ENCODE results near the gene ZNF438.
"Not testable (repeated sequence)": the region's sequence is repeated elsewhere in the genome, so short reads cannot be mapped to it uniquely, and the experiment has no call there.

ZNF438 gene

DNA sequence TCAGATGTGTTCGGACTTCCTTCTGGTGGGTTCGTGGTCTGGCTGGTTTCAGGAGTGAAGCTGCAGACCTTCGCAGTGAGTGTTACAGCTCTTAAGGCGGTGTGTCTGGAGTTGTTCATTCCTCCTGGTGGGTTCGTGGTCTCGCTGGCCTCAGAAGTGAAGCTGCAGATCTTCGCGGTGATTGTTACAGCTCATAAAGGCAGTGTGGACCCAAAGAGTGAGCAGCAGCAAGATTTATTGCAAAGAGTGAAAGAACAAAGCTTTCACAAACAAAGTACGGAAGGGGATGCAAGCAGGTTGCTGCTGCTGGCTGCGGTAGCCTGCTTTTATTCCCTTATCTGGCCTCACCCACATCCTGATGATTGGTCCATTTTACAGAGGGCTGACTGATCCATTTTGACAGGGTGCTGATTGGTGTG, 102.3 kb downstream of the ZNF438 start:
- not testable (repeated sequence) for DNase-seq

- DNase-seq: no peak
Observed at GRCh38 chr10:30928742-30929141, 102.9 kb downstream of the ZNF438 start.

- no peak for DNase-seq
Observed at GRCh38 chr10:30918651-30919050, 113.0 kb downstream of the ZNF438 start.

- DNase-seq: no peak
Observed at GRCh38 chr10:30917789-30918188, 113.9 kb downstream of the ZNF438 start.

DNA sequence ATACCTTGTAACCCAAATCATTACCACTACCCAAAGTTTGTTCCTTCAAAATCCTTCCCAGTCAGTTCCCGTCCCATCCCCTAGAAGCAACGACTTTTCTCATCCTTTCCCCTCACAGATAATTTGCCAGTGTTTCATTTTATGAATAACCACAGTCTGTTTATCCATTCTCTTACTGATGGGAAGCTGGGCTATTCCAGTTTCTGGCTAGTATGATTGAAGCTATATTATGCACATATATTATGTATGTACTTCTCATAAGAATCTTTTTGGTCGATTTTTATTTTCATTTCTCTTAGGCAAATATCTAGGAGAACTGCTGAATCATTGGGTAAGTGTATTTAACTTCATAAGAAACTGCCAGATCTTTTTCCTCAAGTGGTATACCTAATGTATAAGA, 114.6 kb downstream of the ZNF438 start:
- no peak for DNase-seq

GRCh38 chr10:30915146-30915545, 116.5 kb downstream of the ZNF438 start:
- no peak for DNase-seq

- no peak for DNase-seq
Observed at GRCh38 chr10:30911303-30911863, 120.3 kb downstream of the ZNF438 start.

DNA sequence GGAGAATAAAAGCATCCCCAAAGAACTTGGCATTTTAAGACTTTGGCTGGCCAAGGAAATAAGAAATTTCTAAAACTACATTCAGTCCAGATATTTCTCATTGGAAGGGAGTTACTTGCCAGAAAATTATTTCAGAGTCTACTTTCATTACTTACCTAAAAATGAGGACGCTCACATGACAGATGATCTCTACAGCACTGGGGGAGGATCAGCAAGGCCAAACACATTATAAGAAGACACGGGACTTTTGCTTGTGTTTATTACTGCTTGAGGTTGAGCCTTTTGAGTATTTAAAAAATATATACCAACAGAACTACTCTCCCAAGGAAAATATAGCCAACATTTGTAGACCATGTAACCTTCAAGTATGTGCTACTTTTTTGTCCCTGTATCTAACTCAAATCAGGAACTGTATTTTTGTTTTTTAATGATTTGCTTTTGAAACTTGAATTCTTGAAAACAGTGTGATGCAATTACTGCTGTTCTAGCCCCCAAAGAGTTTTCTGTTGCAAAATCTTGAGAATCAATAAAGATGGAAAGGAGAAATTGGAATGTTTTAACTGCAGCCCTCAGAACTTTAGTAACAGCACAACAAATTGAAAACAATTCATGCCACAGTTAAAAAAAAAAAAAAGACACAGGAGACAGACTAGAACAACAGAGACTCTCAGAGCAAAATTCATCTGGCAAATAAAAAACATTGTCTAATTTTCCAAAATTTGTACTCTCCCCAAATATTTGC, 128.1 kb downstream of the ZNF438 start:
- no peak for DNase-seq

- no peak for DNase-seq
Observed at GRCh38 chr10:30902621-30903396, 128.9 kb downstream of the ZNF438 start.

- DNase-seq: not testable (repeated sequence)
Observed at GRCh38 chr10:30901487-30901886, 130.2 kb downstream of the ZNF438 start.

GRCh38 chr10:30898964-30899363, 132.7 kb downstream of the ZNF438 start:
- no peak for DNase-seq

GRCh38 chr10:30897547-30897946, 134.1 kb downstream of the ZNF438 start:
- no peak for DNase-seq

- no peak for DNase-seq
Observed at GRCh38 chr10:30897048-30897447, 134.6 kb downstream of the ZNF438 start.

DNA sequence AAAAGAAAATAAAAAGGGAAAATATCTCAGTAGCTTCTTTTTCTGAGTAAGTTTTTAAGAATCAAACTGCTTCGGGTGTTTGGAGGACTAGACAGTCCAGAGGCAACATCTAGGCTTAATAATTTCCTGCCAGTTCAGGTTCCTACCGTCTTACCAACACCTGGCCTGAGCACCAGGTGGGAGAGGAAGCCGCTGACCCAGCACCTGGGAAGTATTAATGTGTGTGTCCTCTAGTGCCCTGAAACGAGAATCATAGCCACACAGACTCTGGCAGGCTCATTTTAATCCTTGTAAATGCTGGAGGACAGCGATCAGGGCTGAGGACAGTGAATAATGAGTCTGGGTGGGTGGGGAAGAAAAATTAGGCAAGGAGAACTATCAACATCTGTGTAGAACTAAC, 137.4 kb downstream of the ZNF438 start:
- DNase-seq: no peak

DNA sequence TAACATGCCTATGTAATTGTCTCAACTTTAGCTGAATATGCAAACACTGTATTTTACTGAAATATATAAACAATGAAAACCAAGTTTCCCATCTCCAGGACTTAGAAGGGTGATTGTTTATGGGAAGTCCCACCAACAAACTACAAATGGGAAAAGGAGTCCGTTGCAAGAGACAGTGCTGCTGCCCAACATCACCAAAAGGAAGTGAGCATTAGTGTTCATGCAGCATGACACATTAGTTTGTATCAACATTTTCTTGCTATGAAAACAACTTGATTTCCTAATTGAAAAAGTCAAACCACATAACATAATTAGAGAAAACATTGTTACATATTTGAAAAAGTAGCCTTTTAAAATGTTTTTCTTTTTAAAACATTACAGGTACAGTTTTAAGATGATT, 138.5 kb downstream of the ZNF438 start:
- no peak for DNase-seq

DNA sequence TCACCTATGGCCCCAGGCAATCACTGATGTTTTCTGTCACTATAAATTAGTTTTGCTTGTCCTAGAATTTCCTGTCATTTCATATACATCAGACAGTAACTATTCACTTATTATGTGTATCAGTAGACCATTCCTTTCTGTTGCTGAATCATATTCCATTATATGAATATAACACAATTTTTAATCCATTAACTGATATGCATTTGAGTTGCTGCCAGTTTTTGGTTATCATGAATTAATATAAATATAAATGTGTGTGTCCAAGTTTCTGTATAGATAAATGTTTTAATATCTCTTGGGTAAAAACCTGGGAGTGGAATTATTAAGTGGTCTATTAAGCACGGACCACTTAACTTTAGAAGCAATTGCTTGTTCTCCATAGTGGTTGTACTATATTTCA, 143.8 kb downstream of the ZNF438 start:
- DNase-seq: no peak

DNA sequence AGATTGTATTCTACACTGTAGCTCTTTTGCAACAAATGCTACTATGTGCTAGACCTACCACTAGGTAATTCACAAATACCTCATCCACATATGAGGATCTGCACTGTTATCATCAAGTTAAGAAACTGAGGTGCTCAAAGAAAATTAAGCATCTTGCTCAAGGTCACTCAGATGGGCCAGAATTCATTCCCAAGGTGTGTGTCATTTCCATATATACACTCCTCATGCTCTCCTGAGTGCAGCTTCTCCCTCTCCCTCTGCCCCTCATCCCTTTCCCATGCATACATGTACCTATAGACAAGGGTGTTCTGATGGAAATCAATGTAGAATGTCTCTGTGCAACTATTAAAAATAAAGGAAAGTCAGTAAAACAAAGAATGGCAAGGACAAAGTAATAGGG, 146.2 kb downstream of the ZNF438 start:
- DNase-seq: no peak

GRCh38 chr10:30883751-30884150, 147.9 kb downstream of the ZNF438 start:
- no peak for DNase-seq

DNA sequence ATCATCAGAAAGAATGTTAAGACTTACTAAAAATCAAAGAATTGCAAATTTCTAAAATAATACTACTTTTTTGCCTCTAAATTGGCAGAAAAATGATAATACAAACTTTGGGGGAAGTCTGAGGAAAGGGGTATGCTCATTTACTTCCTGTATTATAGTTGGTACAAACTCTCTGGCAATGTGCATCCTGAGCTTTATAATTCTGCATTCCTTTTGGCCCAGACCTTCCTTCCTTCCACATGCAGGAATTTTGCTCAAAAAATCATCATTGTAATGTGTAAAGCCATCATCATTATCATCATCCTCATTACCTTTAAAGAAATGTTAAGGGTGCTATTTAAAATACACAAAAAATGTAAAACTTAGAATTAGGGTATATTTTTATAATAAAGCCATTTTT, 148.5 kb downstream of the ZNF438 start:
- no peak for DNase-seq

DNA sequence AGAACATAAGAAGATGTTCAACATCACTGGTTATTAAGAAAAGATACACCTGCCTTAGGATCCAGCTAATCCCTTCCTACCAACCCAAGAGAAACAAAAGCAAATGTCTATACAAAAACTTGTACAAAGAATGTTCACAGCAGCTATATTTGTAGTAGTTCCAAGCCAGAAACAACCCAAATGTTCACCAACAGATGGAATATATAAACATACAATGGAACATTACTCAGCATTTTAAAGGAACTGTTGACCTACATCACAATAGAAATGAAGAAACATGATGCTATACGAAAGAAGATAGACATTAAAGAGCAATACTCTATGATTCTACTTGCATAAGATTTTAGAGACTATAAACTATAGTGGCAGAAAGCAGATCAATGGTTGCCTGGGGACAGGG, 149.4 kb downstream of the ZNF438 start:
- DNase-seq: no peak

DNA sequence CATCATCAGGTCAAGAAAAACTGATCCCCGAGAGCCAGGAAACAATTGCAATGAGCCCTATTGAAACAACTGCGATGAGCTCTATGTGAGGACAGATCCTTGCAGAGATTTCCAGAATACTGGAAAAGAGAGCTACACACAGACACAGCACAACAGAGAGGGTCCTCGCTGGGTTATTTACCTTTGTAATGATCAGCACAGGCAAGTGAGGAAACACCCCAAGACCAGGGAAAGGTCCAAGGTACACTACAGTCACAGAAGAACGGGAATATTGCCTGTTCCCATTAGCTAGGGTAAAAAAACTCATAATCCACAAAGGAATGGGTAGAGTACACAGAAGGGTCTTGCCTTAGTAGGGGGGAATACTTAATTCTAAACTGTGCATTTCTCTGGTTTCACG, 152.7 kb downstream of the ZNF438 start:
- DNase-seq: no peak

- no peak for DNase-seq
Observed at GRCh38 chr10:30877111-30877510, 154.6 kb downstream of the ZNF438 start.

DNA sequence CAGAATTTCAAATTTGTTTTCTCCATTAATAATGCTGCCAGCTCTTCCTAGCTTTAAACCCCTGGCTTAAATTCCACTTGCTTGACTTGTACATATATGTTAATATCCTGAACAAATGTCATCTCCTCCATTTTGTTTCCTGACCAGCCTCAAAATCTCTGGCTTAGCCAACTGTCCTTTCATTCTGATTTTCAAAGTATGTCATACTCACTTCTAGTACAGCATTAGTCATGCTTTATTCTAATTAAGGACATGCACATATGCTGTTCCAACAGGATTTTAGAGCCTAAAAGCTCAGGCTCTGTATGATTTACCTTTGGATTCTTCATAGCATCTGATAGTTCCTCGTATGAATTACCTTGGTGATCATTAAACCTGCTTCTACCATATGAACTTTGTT, 158.3 kb downstream of the ZNF438 start:
- DNase-seq: no peak

DNA sequence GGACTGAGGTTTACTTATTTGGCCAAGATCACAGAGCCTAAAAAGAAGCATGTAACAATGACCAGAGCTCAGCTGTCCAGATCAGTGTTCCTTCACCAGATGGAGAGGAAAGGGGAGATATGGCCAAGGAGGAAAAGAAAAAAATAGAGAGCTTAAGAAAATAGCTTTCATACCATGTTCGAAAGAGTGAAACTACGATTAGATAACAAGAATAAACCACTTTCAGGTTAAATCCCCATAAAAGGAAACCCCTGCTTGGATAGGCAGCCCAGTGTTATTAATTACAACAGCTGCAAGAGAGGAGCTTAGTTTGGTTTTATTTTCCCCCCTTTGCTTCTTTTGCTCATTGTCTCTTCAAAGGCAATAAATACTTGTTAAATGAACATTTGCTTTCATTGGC, 160.8 kb downstream of the ZNF438 start:
- no peak for DNase-seq
